Pericardium fibroblast (primary cell): Measurements from ENCODE around the gene ZNF391. TPM values are rescaled to one million over a fixed set of nuclear protein-coding genes. Genes with fewer than 3 reads are reported as not detected.

ENCODE experiments used
- total RNA-seq: library from RNA; depleted of rRNA; stranded (reverse); fragments of >200 nt; gene quantifications from 2 replicates; pipeline ENCODE4 v1.2.3, GENCODE V29; 2015

ZNF391 gene
- 1.1 and 10.0 TPM in 2 replicates for total RNA-seq

GRCh38 chr6:27388293-27389197 is at the start of gene ZNF391:
ZNF391 (plus strand) TSS chr6:27388759; CDS start chr6:27400371, 11,612 bp downstream.

Other genes starting within 250 kb of the ZNF391 start
- not detected in 2 replicates for gene PRSS16, start 141.1 kb upstream of the ZNF391 start, total RNA-seq
- not detected in 2 replicates for gene POM121L2, start 76.5 kb upstream of the ZNF391 start, total RNA-seq
- gene ZNF184, start 84.3 kb downstream of the ZNF391 start, total RNA-seq = 3.2 and 4.1 TPM in 2 replicates